Endodermal cell (in vitro differentiated cells): Measurements from ENCODE around the gene MIXL1. TPM values are rescaled to one million over a fixed set of nuclear protein-coding genes. Genes with fewer than 3 reads are reported as not detected.

ENCODE experiments used
- DNase-seq: peaks from one replicate; pipeline ENCODE4 v3.0.0-alpha.2; 2017
- H3K27ac ChIP-seq: 2 replicates; pipeline ENCODE4 v1.5.1; 2013; ENCODE audit warnings: mild to moderate bottlenecking, low read depth, low read length, moderate library complexity
- H3K27me3 ChIP-seq: 2 replicates; pipeline ENCODE4 v1.6.1; 2013; ENCODE audit warnings: mild to moderate bottlenecking, low read length, moderate library complexity; ENCODE audit not compliant: insufficient read depth, control insufficient read depth, poor library complexity, severe bottlenecking
- H3K36me3 ChIP-seq: 2 replicates; pipeline ENCODE4 v1.7.0; 2013; ENCODE audit warnings: mild to moderate bottlenecking, low read length, moderate library complexity; ENCODE audit not compliant: control insufficient read depth, insufficient read depth
- H3K4me1 ChIP-seq: one replicate; pipeline ENCODE4 v1.7.0; 2013; ENCODE audit warnings: low read length; ENCODE audit not compliant: control insufficient read depth, insufficient read depth
- H3K4me3 ChIP-seq: 2 replicates; pipeline ENCODE4 v1.5.1; 2013; ENCODE audit warnings: mild to moderate bottlenecking, low read length, moderate library complexity
- H3K9ac ChIP-seq: 2 replicates; pipeline ENCODE4 v1.6.1; 2013; ENCODE audit warnings: mild to moderate bottlenecking, low read length, moderate library complexity; ENCODE audit not compliant: poor library complexity, severe bottlenecking; ENCODE audit errors: extremely low read depth
- H3K9me3 ChIP-seq: 2 replicates; pipeline ENCODE4 v1.6.1; 2013; ENCODE audit warnings: mild to moderate bottlenecking, low read length, moderate library complexity; ENCODE audit not compliant: control insufficient read depth
- H3K27ac Mint-ChIP-seq: 2 replicates; pipeline ENCODE4 v1.8.0; 2020; ENCODE audit warnings: mixed read lengths
- H3K27me3 Mint-ChIP-seq: 2 replicates; pipeline ENCODE4 v1.8.0; 2021; ENCODE audit warnings: mild to moderate bottlenecking, mixed read lengths; ENCODE audit not compliant: insufficient read depth
- H3K36me3 Mint-ChIP-seq: 2 replicates; pipeline ENCODE4 v1.8.0; 2020; ENCODE audit warnings: low read depth, mixed read lengths
- H3K4me1 Mint-ChIP-seq: 2 replicates; pipeline ENCODE4 v1.8.0; 2020; ENCODE audit warnings: mixed read lengths
- H3K4me3 Mint-ChIP-seq: 2 replicates; pipeline ENCODE4 v1.8.0; 2020; ENCODE audit warnings: mild to moderate bottlenecking, moderate library complexity, mixed read lengths
- H3K9me3 Mint-ChIP-seq: 2 replicates; pipeline ENCODE4 v1.8.0; 2020; ENCODE audit warnings: mild to moderate bottlenecking, mixed read lengths
- CTCF ChIP-seq: fragments of 200-600 bp; sonication (generic); conservative IDR thresholded peaks from 2 replicates; pipeline ENCODE4 v1.5.0; 2021; ENCODE audit warnings: antibody characterized with exemption, mild to moderate bottlenecking
- WGBS, 2 experiments: methylation state at CpG; one replicate each; pipeline versions ENCODE4 v1.1.5 to v1.1.7; 2013; ENCODE audit warnings: missing lambda C conversion rate in 2 of 2, mixed read lengths in 1 of 2; ENCODE audit not compliant: insufficient coverage in 1 of 2, insufficient read length in 1 of 2; 5-methylcytosine and 5-hydroxymethylcytosine counted together
- total RNA-seq, 2 donors: library from RNA; stranded (reverse); fragmentation: NEBNext Ultra II Directional in 1 of 2; extraction: Animal tissue kit (Norgen Biotek cat#: 25700) in 1 of 2; gene quantifications; 2 replicates in 1 of 2; 3 replicates in 1 of 2; pipeline ENCODE4 v1.2.1, GENCODE V29; 2021

MIXL1 gene
- total RNA-seq, 2 donors from 2014 or later, result 16.8 to 86.3 TPM

GRCh38 chr1:226203240-226203639 is 20.2 kb upstream of the MIXL1 start:
- Histone ChIP-seq H3K27me3 (no peaks in the 10 kb centered on the region), H3K9ac (no peak overlapping the region), H3K4me1 (no peaks in the 10 kb centered on the region), H3K27ac (no peak overlapping the region), H3K9me3 (no peaks in the 10 kb centered on the region), H3K36me3 (no peaks in the 10 kb centered on the region), H3K4me3 (no peak overlapping the region)
- Mint-ChIP-seq H3K27me3 (no peaks in the 10 kb centered on the region), H3K9me3 (no peaks in the 10 kb centered on the region), H3K36me3 (no peaks in the 10 kb centered on the region), H3K27ac (no peak overlapping the region), H3K4me3 (no peak overlapping the region), H3K4me1 (peaks cover 21% of the 10 kb centered on the region)
- no peak for TF ChIP-seq CTCF
- no peak for DNase-seq
- WGBS, 2 experiments, result 83 to 100% methylated on average over 1 of the region's 1 CpG

- H3K27ac Mint-ChIP-seq, result no peak overlapping the region
These were observed 19.8 kb upstream of the MIXL1 start for GRCh38 chr1:226203655-226204054.

DNA sequence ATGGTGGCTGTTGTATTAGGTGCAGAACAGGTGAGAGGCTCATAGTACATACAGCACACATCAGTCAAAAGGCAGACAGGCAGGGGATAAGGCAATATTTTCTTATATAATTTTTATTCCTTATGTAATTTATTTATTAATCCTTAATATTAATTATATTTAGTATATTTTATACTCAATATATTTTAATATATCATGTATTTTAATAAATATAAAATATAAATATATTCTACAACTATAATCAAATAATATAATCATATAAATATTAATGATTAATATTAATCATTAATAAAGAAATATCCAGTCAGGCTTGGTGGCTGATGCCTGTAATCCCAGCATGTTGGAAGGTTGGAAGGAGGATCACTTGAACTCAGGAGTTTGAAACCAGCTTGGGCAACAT is 19.3 kb upstream of the MIXL1 start:
- Mint-ChIP-seq H3K4me3 (no peak overlapping the region), H3K27me3 (no peaks in the 10 kb centered on the region), H3K36me3 (no peaks in the 10 kb centered on the region), H3K9me3 (no peaks in the 10 kb centered on the region), H3K4me1 (peaks cover 30% of the 10 kb centered on the region), H3K27ac (no peak overlapping the region)
- H3K27me3 ChIP-seq, result no peaks in the 10 kb centered on the region
- no peak overlapping the region for H3K4me3 ChIP-seq
- H3K9me3 ChIP-seq, result no peaks in the 10 kb centered on the region
- DNase-seq, result no peak
- H3K9ac ChIP-seq, result no peak overlapping the region
- no peaks in the 10 kb centered on the region for H3K36me3 ChIP-seq
- peaks cover 8% of the 10 kb centered on the region for H3K4me1 ChIP-seq
- H3K27ac ChIP-seq, result no peak overlapping the region
- no peak for TF ChIP-seq CTCF

More at GRCh38 chr1:226203655-226204054, 19.8 kb upstream of the MIXL1 start:
- peak; percentile 70 for DNase-seq
- no peak for TF ChIP-seq CTCF
- Mint-ChIP-seq H3K9me3 (no peaks in the 10 kb centered on the region), H3K36me3 (no peaks in the 10 kb centered on the region), H3K27me3 (no peaks in the 10 kb centered on the region), H3K4me3 (no peak overlapping the region), H3K4me1 (peaks cover 25% of the 10 kb centered on the region)
- no peak overlapping the region for H3K4me3 ChIP-seq
- no peak overlapping the region for H3K9ac ChIP-seq
- WGBS, 2 experiments, result 75 to 97% methylated on average over 3 to 4 of the region's 4 CpGs
- H3K27me3 ChIP-seq, result no peaks in the 10 kb centered on the region
- no peaks in the 10 kb centered on the region for H3K36me3 ChIP-seq
- no peak overlapping the region for H3K27ac ChIP-seq
- H3K4me1 ChIP-seq, result peaks cover 4% of the 10 kb centered on the region
- H3K9me3 ChIP-seq, result no peaks in the 10 kb centered on the region
